GM18519 (cell line): ENCODE data around the gene USP40.

Experiments
- ATAC-seq: cut with Tn5 transposase; IDR thresholded peaks from one replicate; pipeline ENCODE4 v1.9.1; 2021; ENCODE audit warnings: mild to moderate bottlenecking, moderate library complexity; ENCODE audit not compliant: unreplicated experiment, low FRiP score

Gene USP40

DNA sequence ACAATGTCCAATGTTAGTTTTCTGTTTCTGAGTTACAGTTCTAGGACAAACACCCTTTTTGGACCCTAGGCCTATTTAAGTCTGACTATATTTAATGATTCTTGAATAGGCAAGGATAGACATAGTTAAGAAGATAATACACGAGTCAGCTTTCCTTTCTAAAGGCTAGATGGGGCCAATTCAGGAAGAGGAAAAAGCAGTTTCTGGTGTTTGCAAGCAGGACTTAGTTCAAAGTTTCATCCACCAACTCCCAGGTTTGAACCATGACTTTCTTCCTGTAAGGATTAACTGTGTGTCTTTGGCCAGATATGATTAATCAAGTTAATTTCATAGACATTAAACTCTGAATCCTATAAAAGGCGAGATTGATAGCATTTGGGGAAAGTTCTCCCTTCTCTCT, 66.7 kb downstream of the USP40 start:
- ATAC-seq = no peak

DNA sequence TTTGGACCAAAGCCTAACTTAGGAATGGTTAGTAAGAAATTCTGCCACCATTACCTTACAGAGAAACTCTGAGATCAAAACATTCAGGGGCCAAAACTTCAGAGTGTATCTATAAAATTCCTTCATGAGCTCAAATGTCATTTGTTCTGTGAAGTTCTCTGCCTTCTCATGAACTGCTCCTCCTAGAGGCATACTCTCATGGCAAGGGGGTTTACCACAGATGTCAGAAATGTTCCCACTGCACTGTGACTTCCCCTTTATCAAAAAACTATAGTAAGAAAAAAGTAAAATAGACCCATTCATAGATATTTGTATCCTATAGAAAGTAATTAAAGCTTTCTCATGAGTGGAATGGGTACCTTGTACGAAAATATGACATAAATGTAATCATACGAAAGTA, 68.5 kb downstream of the USP40 start:
- ATAC-seq = no peak

DNA sequence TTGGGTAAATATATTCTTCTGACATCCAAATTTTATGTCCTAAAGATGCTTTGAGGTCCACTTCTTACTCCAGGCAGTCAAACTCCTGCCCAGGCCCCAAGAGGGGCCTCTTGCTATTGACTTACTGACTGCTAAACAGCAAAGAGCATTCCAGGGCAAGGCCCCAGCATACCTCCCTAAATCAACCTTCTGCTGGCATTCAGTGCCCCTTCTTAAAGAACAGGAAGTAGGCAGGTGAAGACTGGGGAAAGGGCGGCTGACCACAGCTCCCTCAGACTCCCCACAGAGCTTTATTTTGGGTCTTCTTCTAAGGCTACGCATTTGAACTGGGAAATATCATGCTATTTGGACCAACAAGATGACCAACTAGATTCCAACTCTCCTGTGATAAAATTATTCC, 68.9 kb downstream of the USP40 start:
- no peak for ATAC-seq

DNA sequence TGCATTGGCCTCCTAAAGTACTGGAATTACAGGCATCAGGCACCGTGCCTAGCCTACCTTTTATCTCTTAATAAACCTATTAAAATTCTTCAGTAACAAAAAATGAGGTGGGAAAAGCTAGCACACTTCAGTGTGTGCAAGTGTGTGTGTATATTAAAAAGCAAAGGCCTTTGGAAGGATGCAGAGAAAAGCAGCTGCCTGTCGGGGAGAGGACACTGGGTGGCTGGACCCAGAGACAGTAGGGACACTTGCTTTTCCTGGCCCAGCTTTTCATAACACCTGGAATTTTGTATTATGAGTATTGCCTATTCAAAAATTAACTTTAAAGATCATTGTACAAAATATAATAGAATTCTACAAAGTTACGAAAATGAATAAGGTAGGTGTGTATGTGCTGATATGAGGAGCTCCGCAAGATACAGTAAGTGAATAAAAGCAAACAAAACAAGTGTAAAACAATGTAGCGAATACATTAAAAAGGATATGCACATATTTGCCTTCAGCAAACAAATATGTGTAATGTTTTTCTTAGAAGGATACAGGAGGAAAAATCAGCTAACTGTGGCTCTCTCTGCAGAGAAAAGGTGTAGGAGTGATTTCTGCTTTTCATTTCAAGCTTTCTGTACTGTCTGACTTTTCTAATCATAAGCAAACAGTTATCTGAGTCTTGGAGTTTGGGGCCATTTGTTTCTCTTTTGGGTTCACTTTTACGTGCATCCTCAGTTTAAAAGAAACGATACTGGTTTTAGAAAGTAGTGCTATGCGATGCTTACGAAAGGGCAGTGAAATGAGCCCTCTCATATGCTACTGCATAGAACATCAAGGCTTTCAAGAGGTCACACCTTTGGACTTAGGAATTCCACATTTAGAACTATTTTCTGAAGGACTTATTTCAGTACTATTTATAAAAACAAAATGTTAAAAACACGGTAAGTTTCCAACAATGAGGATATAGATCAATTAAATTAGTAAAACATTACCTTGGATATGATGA, 70.8 kb downstream of the USP40 start:
- no peak for ATAC-seq

DNA sequence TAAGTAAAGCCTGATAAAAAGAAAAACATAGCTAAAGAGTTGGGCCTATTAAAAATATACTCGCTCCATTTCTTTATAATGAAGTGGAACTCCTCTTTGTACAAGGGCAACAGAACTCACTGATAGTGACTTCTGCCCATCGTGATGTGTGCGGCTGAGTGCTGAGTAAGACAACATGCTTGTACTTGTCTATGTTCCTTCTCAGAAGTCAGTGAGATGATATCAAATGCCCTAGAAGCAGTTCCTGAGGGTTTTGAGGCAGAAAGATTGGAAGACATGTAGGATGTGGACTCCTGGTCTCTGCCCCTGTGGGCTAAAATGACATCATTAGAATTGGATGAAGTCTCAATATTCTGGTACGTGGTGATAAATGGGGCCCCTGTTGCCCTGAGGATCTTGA, 73.8 kb downstream of the USP40 start:
- no peak for ATAC-seq

DNA sequence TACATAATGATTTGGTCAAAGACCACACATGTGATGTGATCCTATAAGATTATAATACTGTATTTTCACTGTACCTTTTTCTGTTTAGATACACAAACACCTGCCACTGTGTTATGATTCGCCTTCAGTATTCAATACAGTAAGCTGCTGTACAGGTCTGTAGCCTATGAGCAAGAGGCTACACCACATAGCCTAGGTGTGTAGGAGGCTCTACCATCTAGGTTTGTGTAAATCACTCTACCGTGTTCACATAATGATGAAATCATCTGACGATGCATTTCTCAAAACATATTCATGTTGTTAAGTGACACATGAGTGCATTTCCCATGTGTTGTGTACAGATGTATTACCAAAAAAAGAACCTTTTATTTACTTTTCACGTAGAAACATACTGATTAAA, 74.5 kb downstream of the USP40 start:
- ATAC-seq = no peak

DNA sequence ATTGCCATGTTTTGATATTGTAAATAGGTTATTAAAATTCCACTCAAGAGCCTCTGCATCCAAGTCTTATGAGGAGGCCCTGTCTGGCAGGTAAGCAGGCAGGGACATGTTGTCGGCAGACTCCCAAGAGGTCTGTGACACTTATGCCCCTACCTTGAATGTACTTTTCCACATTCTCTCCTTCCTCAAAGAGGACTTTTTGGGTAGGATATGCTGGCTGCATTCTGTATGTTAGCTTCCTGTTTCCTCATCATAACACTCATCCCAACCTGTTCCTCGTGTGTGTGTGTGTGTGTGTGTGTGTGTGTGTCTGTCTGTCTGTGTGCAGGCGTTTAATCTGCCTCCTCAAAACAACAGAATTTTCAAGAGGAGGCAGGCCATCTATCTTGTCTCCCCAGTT, 75.3 kb downstream of the USP40 start:
- no peak for ATAC-seq

DNA sequence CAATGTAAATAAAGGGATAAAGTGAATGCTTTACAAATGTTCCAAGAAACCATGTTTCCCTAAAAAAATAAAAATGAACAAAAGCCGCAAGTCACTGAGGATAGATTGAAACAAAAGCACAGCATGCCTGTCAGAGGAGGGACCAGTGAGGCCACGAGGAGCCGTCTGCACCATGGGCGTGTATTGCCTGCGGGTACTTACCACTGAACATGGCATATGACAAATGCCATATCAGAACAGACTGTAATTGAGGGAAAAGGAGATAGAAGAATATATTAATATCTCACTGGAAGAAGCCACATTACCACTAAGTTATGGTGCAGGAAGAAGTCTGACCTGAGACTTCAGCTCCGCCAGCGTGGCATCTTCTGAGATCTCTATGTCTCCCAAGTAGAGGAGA, 75.8 kb downstream of the USP40 start:
- no peak for ATAC-seq

DNA sequence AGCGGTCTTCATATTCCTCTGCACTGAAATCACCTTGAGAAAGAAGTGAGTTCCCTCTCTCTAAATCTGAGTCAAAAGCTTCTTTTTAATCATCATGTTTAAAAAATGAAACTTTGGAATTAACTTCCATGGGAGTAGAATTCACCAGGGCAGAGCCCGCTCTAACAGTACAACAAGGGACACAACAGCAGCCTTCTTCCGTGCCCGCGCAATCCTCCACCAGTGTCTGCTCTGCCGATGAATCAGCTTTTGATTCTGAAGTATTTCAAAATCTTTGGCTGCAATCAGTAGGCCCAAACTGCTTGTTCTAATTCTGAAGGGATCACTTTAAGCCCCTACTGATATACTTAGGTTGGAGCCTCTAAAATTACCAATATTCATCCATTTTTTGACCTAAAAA, 76.9 kb downstream of the USP40 start:
- no peak for ATAC-seq

DNA sequence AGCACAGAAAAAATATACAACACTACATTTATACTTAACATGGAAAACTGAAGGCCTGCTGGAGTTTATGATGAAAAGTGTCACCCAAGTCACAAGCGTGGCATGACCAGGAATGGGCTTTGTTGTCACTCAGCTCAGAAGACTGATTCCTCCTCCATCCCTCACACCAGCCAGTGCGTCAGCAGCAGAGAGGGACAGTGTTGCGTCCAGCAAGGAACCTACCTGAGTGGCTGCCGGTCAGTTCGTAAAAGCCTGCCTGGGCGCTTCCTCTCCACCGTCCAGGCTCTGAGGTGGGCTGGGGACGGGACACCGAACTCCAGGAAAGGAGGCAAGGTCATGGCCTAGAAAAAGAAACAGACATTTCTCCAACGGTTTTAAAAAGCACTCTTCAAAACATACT, 77.4 kb downstream of the USP40 start:
- no peak for ATAC-seq

DNA sequence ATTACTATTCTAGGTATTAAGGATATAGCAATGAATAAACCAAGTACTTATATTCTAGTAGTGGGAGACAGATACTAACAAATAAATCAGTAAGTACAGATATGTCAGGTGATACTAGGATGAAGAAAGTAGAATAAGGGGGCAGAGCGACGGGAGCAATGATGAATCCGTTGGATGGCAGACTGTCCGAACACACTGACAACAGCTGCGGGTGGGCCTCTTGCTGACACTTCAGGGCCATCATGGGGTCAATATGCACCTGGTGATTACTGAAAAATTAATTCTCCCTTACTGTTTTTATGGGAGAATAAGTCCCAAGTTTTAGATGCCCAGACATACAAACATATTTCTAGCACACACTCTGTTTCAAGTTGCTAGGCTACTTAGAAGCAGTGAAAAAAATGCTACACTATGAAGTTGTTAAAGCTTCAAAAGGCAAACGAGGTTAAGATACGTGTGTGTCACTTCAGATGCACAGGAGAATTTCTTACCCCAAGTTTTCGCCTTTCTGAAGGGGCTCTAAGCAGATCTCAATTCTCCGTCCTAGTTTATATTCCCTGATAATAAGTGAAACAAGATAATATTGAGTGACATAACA, 78.7 kb downstream of the USP40 start:
- no peak for ATAC-seq

DNA sequence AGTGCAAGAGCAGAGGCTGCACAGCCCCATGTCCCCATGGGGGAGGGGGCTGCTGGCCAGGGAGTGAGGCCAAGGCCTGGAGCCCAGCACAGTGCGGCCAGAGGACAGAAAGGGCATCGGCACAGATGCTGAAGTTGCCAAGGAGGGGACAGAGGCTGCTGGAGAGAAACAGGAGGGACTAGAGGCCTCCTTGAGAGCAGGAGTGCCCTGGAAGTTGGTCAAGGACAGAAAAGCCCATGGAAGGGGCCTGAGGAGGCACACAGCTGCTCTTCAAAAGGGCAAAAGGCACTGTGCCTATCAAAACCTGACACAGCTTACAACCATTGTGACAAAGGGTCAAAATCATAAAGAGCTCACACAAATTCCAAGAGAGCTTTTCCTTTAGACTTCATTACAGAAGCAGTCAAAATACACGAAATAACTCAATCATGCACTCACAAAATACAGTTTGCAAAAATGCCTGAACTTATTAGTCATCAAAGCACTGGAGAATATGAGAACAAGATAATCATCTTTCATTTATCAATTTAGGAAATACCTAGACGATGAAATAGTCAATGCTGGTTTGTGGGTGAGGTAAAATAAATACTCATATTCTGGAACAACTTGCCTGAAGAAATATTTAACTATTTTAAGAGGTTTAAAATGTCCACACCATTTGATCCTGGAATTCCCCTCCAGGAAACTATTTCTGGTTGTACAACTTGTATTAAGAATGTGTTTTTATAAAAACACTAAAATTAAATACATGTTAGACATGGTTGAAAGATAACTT, 79.6 kb downstream of the USP40 start:
- ATAC-seq = no peak

DNA sequence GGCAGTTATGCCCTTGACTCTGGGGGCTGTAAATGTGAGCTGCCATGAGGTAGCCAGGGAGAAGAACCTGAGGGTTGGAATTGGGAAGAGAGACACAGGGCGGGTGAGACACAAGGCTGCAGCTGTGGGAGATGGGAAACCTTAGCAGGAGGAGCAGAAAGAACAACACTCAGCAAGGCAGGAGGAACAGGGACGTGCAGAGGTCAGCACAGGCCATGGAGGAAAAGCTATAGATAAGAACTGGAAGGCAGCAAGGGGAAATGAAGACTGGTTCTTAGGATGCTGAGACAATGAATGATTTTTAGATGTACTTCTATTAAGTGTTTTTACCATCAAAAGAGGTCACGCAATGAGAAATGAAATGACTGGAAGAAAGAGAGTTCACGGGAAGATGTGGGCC, 80.2 kb downstream of the USP40 start:
- no peak for ATAC-seq

DNA sequence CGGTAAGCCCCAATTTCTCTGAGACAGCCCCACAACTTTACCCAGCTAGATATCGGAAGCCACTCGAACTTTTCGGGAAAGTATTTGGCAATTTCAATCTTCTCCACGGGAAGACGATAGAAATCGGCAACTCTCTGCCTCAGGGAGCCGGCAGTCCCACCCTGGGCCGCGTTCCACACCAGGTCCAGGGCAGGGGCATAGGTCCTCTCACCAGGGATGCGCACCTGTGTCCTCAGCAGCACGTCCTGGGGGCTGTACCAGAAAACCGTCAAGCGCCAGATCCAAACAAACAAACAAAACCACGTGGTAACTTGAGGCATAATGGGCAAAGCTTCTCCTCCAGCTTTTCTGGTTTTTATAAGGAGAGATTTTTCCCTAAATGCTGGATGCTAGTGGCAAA, 80.9 kb downstream of the USP40 start:
- ATAC-seq = no peak

DNA sequence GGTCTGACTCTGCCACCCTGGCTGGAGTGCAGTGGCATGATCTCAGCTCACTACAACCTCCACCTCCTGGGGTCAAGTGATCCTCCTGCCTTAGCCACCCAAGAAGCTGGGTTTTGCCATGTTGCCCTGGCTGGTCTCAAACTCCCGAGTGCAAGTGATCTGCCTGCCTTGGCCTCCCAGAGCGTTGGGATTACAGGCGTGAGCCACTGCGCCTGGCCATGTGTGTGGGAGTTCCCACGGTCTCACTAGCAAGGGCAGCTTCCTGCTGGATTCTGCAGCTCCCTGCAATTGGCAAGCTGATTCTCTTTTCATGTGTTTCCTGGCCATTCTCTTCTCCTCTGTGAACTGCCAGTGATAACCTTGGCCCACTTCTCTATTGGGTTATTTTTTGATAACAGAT, 84.0 kb downstream of the USP40 start:
- ATAC-seq = no peak

DNA sequence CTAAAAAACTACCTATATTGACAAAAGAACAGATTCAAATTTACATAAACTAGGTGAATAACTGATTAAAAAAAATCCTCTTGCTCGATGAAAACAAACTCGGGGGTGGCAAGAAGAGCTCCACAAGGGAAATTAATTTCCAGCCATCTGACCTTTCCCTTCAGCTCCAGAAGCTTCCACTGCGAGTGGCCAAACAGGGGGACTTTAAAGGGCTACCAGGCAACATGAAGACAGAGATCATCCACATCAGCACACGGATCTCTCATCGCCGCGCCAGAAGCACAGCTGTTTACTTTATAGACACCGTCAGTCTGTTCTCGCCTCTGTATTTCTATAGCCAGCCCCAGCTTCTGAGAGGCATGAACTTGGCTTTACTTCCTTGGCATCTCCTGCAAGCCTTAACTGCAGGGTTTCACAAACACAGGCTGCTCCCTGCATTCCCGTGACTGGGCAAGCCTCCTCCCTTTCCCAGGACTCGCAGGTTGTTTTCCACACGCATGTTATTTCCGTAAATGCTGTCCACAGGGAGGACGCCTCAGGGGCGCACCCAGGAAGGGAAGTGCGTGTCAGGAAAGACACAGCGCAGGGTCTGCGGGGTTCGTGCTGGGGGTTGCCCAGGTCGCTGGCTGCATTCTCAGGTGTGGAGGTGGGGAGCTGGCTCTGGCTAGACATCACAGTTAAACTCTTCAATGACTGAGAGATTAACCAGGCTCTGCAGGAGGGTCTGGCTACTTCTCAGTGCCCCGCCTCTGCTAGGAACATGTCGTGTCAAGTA, 85.0 kb downstream of the USP40 start:
- ATAC-seq = no peak

DNA sequence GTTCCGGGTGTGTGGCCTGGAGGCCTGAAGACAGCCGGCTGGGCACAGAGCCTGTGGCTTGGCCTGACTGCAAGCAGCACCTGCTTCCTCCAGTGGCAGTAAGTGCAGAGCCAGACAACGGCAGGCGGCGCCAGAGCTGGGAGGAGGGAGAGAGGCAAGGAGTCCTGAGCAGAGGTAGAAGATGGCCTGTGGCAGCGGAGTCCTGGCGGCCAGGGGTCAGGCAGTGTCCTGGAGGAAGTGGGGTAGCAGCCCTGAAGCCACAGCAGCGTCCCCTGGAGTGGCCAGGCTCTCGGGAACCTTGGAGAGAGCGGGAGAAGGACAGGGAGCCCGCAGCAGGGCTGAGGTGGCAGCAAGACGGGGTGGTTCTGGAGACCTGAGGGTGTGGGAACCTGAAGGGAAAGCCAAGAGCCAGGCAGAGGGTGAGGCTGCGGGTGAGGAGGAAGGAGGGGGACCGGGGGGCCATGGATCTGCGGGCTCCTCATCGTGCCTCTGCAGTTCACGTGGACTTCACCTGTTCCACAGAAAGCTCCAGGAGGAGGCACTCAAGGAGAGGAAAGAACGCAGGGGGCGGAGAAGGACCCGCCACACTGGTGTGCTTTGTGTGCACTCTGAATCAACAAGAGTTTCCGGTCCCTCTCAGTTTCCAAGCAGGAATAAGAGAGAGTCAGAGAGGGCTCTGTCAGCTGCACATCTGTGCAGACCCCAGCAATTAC, 85.9 kb downstream of the USP40 start:
- no peak for ATAC-seq

DNA sequence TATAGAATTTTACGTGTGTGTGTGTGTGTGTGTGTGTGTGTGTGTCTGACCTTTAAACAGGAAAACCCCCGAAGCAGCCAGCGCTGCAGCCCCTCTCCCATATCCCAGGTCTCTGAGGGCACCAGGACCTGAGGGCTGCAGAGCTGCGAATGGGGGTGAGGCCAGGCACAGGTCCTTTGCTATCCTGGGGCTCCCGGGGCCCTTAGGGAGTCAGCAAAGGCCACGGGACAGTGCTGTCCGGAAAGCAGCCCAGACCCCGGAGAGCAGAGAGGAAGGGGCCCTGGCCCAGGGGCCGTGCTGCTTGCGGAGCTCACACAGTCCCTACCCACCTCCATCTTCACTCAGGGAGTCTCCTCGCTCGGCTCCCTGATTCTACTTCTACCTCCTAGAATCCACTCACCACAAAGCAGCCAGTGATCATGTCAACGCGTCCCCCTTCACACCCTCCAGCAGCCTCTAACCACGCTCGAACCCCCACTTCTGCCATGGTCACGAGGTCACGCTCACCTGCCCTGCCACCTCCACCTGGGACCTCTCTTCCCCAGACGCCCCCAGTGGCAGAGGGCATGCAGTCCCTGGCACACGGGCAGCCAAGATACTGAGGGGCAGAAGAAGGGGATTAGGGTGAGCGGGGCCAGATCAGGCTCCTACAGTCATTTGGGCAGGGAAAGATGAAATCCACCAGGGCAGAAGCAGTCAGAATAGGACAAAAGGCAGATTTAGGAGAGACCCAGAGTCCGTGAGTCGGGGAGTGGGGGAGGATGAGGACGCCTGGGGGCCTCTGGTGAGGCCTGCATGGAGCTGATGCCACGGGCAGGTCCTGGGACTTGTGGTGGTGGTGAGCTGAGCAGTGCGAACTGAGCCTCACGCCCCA, 86.7 kb downstream of the USP40 start:
- no peak for ATAC-seq
